K562 (cell line): ENCODE results near the gene KCNC3. TPM values are rescaled to one million over a fixed set of nuclear protein-coding genes. Genes with fewer than 3 reads are reported as not detected.

Source experiments
- CAMTA2 ChIP-seq: fragments of 250-450 bp; sonication (Bioruptor Pico); conservative IDR thresholded peaks from 2 replicates; pipeline ENCODE4 v1.5.1; 2022
- CBX3 ChIP-seq, 2 experiments: IDR thresholded peaks; 1 replicate in 1 of 2; 2 replicates in 1 of 2; pipeline ENCODE4 v1.6.1; 2012; ENCODE audit warnings: inconsistent platforms in 2 of 2, low read length in 2 of 2, borderline replicate concordance in 1 of 2, control low read depth in 1 of 2
- DNMT1 ChIP-seq: fragments of 450-650 bp; IDR thresholded peaks from 2 replicates; pipeline ENCODE4 v1.6.1; 2016; ENCODE audit warnings: antibody characterized with exemption, mild to moderate bottlenecking
- EZH2 ChIP-seq: IDR thresholded peaks from 2 replicates; pipeline ENCODE4 v1.6.1; 2012; ENCODE audit warnings: low read depth, mild to moderate bottlenecking, inconsistent platforms, low read length, borderline replicate concordance
- HMG20A ChIP-seq: fragments of 450-650 bp; formaldehyde crosslinking; conservative IDR thresholded peaks from 2 replicates; pipeline ENCODE4 v1.4.0; 2020; ENCODE audit warnings: mild to moderate bottlenecking, mixed read lengths
- ID3 ChIP-seq, 2 experiments: fragments of 250-450 bp in 1 of 2; fragments of 450-650 bp in 1 of 2; sonication (Bioruptor Pico) in 1 of 2; IDR thresholded peaks; 2 replicates each; pipeline versions ENCODE4 v1.6.1 to v1.8.0; 2016 to 2021; ENCODE audit warnings: mild to moderate bottlenecking in 2 of 2, moderate library complexity in 2 of 2, missing compliant biosample characterization in 1 of 2, missing genetic modification characterization in 1 of 2
- MBD2 ChIP-seq: sonication (generic); IDR thresholded peaks from 2 replicates; pipeline ENCODE4 v1.6.1; 2016; ENCODE audit warnings: low read depth, borderline replicate concordance
- MYC ChIP-seq, 2 experiments: fragments of 250-450 bp in 1 of 2; sonication (Bioruptor Pico) in 1 of 2; IDR thresholded peaks; 2 replicates each; pipeline versions ENCODE4 v1.5.1 to v1.6.1; 2012 to 2021; ENCODE audit warnings: low read depth in 2 of 2, borderline replicate concordance in 1 of 2, improper control_type of control experiment in 1 of 2, low read length in 1 of 2, mild to moderate bottlenecking in 1 of 2, moderate library complexity in 1 of 2
- NR1H2 ChIP-seq: sonication (generic); formaldehyde crosslinking; IDR thresholded peaks from 2 replicates; pipeline ENCODE4 v1.4.0; 2020; ENCODE audit warnings: mild to moderate bottlenecking, missing genetic modification reagents
- POLR2B ChIP-seq: fragments of 450-650 bp; IDR thresholded peaks from 2 replicates; pipeline ENCODE4 v1.6.1; 2018; ENCODE audit warnings: low read depth; ENCODE audit not compliant: partially characterized antibody
- PRDM10 ChIP-seq: fragments of 450-650 bp; IDR thresholded peaks from 2 replicates; pipeline ENCODE4 v1.6.1; 2018; ENCODE audit not compliant: partially characterized antibody
- PREB ChIP-seq: sonication (generic); formaldehyde crosslinking; IDR thresholded peaks from 2 replicates; pipeline ENCODE4 v1.8.1; 2023; ENCODE audit warnings: mild to moderate bottlenecking, missing genetic modification reagents
- RBM39 ChIP-seq: fragments of 200-400 bp; formaldehyde crosslinking; optimal IDR thresholded peaks from 2 replicates; pipeline ENCODE3; 2018; ENCODE audit warnings: low read depth, low read length
- TAF9B ChIP-seq: fragments of 450-650 bp; IDR thresholded peaks from 2 replicates; pipeline ENCODE4 v1.6.1; 2018; ENCODE audit warnings: mild to moderate bottlenecking; ENCODE audit not compliant: partially characterized antibody
- TRIM28 ChIP-seq: fragments of 450-650 bp; IDR thresholded peaks from 2 replicates; pipeline ENCODE4 v1.6.1; 2017
- ZNF24 ChIP-seq: fragments of 450-650 bp; IDR thresholded peaks from 2 replicates; pipeline ENCODE4 v1.6.1; 2016
- polyA plus RNA-seq, 8 experiments: library from polyadenylated mRNA; depleted of rRNA in 4 of 8; stranded (reverse) in 5 of 8; unstranded in 3 of 8; fragments of >200 nt; fragmentation: Nextera tagmentation in 2 of 8; fragmentation: Illumina TruSeq in 1 of 8; extraction: Ambion mirVana in 2 of 8; extraction: Trizol in 1 of 8; gene quantifications; 2 replicates each; pipeline versions ENCODE4 v1.2.1 to v1.2.3, GENCODE V29; 2011 to 2014; ENCODE audit warnings: inconsistent platforms in 1 of 8, missing spikeins in 1 of 8
- total RNA-seq, 7 experiments: library from RNA; depleted of rRNA in 6 of 7; stranded (reverse); fragments of >200 nt in 6 of 7; fragmentation: Illumina TruSeq in 2 of 7; extraction: Trizol in 2 of 7; gene quantifications; 2 replicates each; pipeline versions ENCODE4 v1.2.1 to v1.2.3, GENCODE V29; 2011 to 2021; ENCODE audit warnings: low replicate concordance in 1 of 7
- TF ChIP-seq, protein P1 (sequence below): sonication (generic); formaldehyde crosslinking; IDR thresholded peaks from 2 replicates; pipeline ENCODE4 v1.8.0; 2023; ENCODE audit warnings: mild to moderate bottlenecking, missing genetic modification reagents
- TF ChIP-seq, protein P2 (sequence below): sonication (generic); formaldehyde crosslinking; IDR thresholded peaks from 2 replicates; pipeline ENCODE4 v1.5.0; 2020; ENCODE audit warnings: missing genetic modification reagents

The KCNC3 gene
- total and polyA plus RNA-seq, 9 of the 15 experiments (the other 6 are each of a cell fraction or from before 2014, with no cell fraction given) = 0.03 to 26.2 (median 2.0) TPM

- TF ChIP-seq MYC (IDR thresholded peaks at IDR 0.05; ENCODE audit: low read depth, low read length) (no peak), MYC (CRISPR knock-in tag; IDR thresholded peaks at IDR 0.05; ENCODE audit: borderline replicate concordance, low read depth) (no peak), RBM39 (no peak), TAF9B (no peak), EZH2 (no peak), ID3 (CRISPR knock-in tag; IDR thresholded peaks at IDR 0.05) (no peak), ID3 (tag; IDR thresholded peaks at IDR 0.05) (no peak), POLR2B (no peak), PRDM10 (no peak), ZNF24 (no peak), CAMTA2 (CRISPR knock-in tag) (no peak), NR1H2 (CRISPR knock-in tag) (no peak), PREB (CRISPR knock-in tag) (no peak), TRIM28 (no peak), HMG20A (no peak), MBD2 (no peak), CBX3 (IDR thresholded peaks at IDR 0.05; ENCODE audit: borderline replicate concordance in 1 of 2, low read length in 2 of 2) (no peak), DNMT1 (no peak)
- TF ChIP-seq, protein P1, sequence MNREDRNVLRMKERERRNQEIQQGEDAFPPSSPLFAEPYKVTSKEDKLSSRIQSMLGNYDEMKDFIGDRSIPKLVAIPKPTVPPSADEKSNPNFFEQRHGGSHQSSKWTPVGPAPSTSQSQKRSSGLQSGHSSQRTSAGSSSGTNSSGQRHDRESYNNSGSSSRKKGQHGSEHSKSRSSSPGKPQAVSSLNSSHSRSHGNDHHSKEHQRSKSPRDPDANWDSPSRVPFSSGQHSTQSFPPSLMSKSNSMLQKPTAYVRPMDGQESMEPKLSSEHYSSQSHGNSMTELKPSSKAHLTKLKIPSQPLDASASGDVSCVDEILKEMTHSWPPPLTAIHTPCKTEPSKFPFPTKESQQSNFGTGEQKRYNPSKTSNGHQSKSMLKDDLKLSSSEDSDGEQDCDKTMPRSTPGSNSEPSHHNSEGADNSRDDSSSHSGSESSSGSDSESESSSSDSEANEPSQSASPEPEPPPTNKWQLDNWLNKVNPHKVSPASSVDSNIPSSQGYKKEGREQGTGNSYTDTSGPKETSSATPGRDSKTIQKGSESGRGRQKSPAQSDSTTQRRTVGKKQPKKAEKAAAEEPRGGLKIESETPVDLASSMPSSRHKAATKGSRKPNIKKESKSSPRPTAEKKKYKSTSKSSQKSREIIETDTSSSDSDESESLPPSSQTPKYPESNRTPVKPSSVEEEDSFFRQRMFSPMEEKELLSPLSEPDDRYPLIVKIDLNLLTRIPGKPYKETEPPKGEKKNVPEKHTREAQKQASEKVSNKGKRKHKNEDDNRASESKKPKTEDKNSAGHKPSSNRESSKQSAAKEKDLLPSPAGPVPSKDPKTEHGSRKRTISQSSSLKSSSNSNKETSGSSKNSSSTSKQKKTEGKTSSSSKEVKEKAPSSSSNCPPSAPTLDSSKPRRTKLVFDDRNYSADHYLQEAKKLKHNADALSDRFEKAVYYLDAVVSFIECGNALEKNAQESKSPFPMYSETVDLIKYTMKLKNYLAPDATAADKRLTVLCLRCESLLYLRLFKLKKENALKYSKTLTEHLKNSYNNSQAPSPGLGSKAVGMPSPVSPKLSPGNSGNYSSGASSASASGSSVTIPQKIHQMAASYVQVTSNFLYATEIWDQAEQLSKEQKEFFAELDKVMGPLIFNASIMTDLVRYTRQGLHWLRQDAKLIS = no peak
- TF ChIP-seq, protein P2, sequence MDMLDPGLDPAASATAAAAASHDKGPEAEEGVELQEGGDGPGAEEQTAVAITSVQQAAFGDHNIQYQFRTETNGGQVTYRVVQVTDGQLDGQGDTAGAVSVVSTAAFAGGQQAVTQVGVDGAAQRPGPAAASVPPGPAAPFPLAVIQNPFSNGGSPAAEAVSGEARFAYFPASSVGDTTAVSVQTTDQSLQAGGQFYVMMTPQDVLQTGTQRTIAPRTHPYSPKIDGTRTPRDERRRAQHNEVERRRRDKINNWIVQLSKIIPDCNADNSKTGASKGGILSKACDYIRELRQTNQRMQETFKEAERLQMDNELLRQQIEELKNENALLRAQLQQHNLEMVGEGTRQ (CRISPR knock-in tag) = peak; percentile 90
Measured at GRCh38 chr19:50264483-50265186, 64.5 kb downstream of the KCNC3 start (continued).
